Measurements from ENCODE around the gene PPFIA1.
A peak's percentile ranks its signal among the peaks of the same experiment; 100 is the strongest.

The PPFIA1 gene

GRCh38 chr11:70268526-70268925 is 2.0 kb upstream of the PPFIA1 start:
- DNase-seq: no peak
- H3K4me3 ChIP-seq (ENCODE audit: insufficient read depth in 1 of 2, low read depth in 1 of 2, low read length in 2 of 2): no peak overlapping the region
- no peak overlapping the region for H3K4ac ChIP-seq (ENCODE audit: low read depth in 1 of 2, low read length in 2 of 2)
- H2BK120ac ChIP-seq (ENCODE audit: low read depth, low read length): no peak overlapping the region
- no peak overlapping the region for H3K23ac ChIP-seq (ENCODE audit: low read length in 2 of 2)
- no peaks in the 10 kb centered on the region for H3K9me3 ChIP-seq (ENCODE audit: control insufficient read depth, low read length)
- H3K27me3 ChIP-seq (ENCODE audit: control insufficient read depth in 1 of 2, insufficient read depth in 1 of 2, low read length in 2 of 2): peaks cover 7 to 20% of the 10 kb centered on the region in 2 experiments
- no peak overlapping the region for H3K18ac ChIP-seq (ENCODE audit: low read depth in 1 of 2, low read length in 2 of 2)
- no peak overlapping the region for H3K9ac ChIP-seq (ENCODE audit: low read length)
- H2BK15ac ChIP-seq (ENCODE audit: low read depth, poor library complexity, severe bottlenecking): no peak overlapping the region
- no peak overlapping the region for H2BK12ac ChIP-seq (ENCODE audit: low read length in 2 of 2)
- H2AK5ac ChIP-seq (ENCODE audit: low read length, severe bottlenecking): no peak overlapping the region
- H3K79me1 ChIP-seq (replicated peaks; ENCODE audit: low read length, poor library complexity, severe bottlenecking): peaks cover 19% of the 10 kb centered on the region
- no peak overlapping the region for H3K27ac ChIP-seq (ENCODE audit: low read length, poor library complexity, severe bottlenecking)
- no peak overlapping the region for H2AFZ ChIP-seq (ENCODE audit: low read depth, low read length)
- no peak overlapping the region for H2BK5ac ChIP-seq (ENCODE audit: low read depth, low read length, poor library complexity, severe bottlenecking)
- H3K4me1 ChIP-seq (ENCODE audit: control insufficient read depth, insufficient read depth, low read depth, low read length): peaks cover 6% of the 10 kb centered on the region
- 81% methylated on average over 8 of the region's 10 CpGs for whole genome bisulfite sequencing
- no peak overlapping the region for H3K14ac ChIP-seq (ENCODE audit: low read length in 2 of 2)
- H3K36me3 ChIP-seq (ENCODE audit: control insufficient read depth in 1 of 2, insufficient read depth in 2 of 2, low read depth in 1 of 2, low read length in 2 of 2): peaks cover 2 to 17% of the 10 kb centered on the region in 2 experiments
- no peak overlapping the region for H3K4me2 ChIP-seq (ENCODE audit: low read length, poor library complexity, severe bottlenecking)
- H4K8ac ChIP-seq (ENCODE audit: low read length): no peak overlapping the region
- no peak overlapping the region for H4K91ac ChIP-seq (ENCODE audit: low read length)

- H2BK5ac ChIP-seq (ENCODE audit: low read depth, low read length, poor library complexity, severe bottlenecking): peak overlapping the region; percentile 79
These were observed 573 bp downstream of the PPFIA1 start for GRCh38 chr11:70270877-70271648.

GRCh38 chr11:70271649-70271953 is 1.1 kb downstream of the PPFIA1 start:
- Histone ChIP-seq H3K27me3 (ENCODE audit: control insufficient read depth in 1 of 2, insufficient read depth in 1 of 2, low read length in 2 of 2) (peaks cover 0 to 3% of the 10 kb centered on the region in 2 experiments), H4K8ac (ENCODE audit: low read length) (no peak overlapping the region), H3K4me1 (ENCODE audit: control insufficient read depth, insufficient read depth, low read depth, low read length) (peaks cover 6% of the 10 kb centered on the region), H2BK120ac (ENCODE audit: low read depth, low read length) (no peak overlapping the region), H3K4me3 (ENCODE audit: insufficient read depth in 1 of 2, low read depth in 1 of 2, low read length in 2 of 2) (peak overlapping the region in 1 of 2 experiments; percentile 96), H3K4me2 (ENCODE audit: low read length, poor library complexity, severe bottlenecking) (peak overlapping the region; percentile 99), H2AFZ (ENCODE audit: low read depth, low read length) (no peak overlapping the region), H3K79me1 (replicated peaks; ENCODE audit: low read length, poor library complexity, severe bottlenecking) (peaks cover 22% of the 10 kb centered on the region), H3K4ac (ENCODE audit: low read depth in 1 of 2, low read length in 2 of 2) (no peak overlapping the region), H2BK5ac (ENCODE audit: low read depth, low read length, poor library complexity, severe bottlenecking) (no peak overlapping the region), H2BK12ac (ENCODE audit: low read length in 2 of 2) (no peak overlapping the region), H3K9me3 (ENCODE audit: control insufficient read depth, low read length) (no peaks in the 10 kb centered on the region), H3K36me3 (ENCODE audit: control insufficient read depth in 1 of 2, insufficient read depth in 2 of 2, low read depth in 1 of 2, low read length in 2 of 2) (peaks cover 10 to 41% of the 10 kb centered on the region in 2 experiments), H3K9ac (ENCODE audit: low read length) (peak overlapping the region; percentile 95), H2BK15ac (ENCODE audit: low read depth, poor library complexity, severe bottlenecking) (no peak overlapping the region), H4K91ac (ENCODE audit: low read length) (no peak overlapping the region), H2AK5ac (ENCODE audit: low read length, severe bottlenecking) (no peak overlapping the region), H3K27ac (ENCODE audit: low read length, poor library complexity, severe bottlenecking) (no peak overlapping the region), H3K23ac (ENCODE audit: low read length in 2 of 2) (no peak overlapping the region), H3K14ac (ENCODE audit: low read length in 2 of 2) (no peak overlapping the region), H3K18ac (ENCODE audit: low read depth in 1 of 2, low read length in 2 of 2) (no peak overlapping the region)
- DNase-seq: no peak
- WGBS: no CpG with 5 or more reads among the region's 2 CpGs

More at GRCh38 chr11:70270877-70271648, 573 bp downstream of the PPFIA1 start:
- peaks cover 6% of the 10 kb centered on the region for H3K4me1 ChIP-seq (ENCODE audit: control insufficient read depth, insufficient read depth, low read depth, low read length)
- H3K18ac ChIP-seq (ENCODE audit: low read depth in 1 of 2, low read length in 2 of 2): peak overlapping the region; percentile 89 to 90
- H2BK12ac ChIP-seq (ENCODE audit: low read length in 2 of 2): no peak overlapping the region
- H2AK5ac ChIP-seq (ENCODE audit: low read length, severe bottlenecking): no peak overlapping the region
- H3K36me3 ChIP-seq (ENCODE audit: control insufficient read depth in 1 of 2, insufficient read depth in 2 of 2, low read depth in 1 of 2, low read length in 2 of 2): peaks cover 10 to 41% of the 10 kb centered on the region in 2 experiments
- H2BK120ac ChIP-seq (ENCODE audit: low read depth, low read length): peak overlapping the region; percentile 67
- peak overlapping the region; percentile 82 for H2AFZ ChIP-seq (ENCODE audit: low read depth, low read length)
- H3K27me3 ChIP-seq (ENCODE audit: control insufficient read depth in 1 of 2, insufficient read depth in 1 of 2, low read length in 2 of 2): peaks cover 0 to 3% of the 10 kb centered on the region in 2 experiments
- 6% methylated on average over 65 of the region's 75 CpGs for WGBS
- peak overlapping the region; percentile 8 for H3K27ac ChIP-seq (ENCODE audit: low read length, poor library complexity, severe bottlenecking)
- peak overlapping the region; percentile 96 to 99 for H3K4me3 ChIP-seq (ENCODE audit: insufficient read depth in 1 of 2, low read depth in 1 of 2, low read length in 2 of 2)
- peak overlapping the region; percentile 89 for H2BK15ac ChIP-seq (ENCODE audit: low read depth, poor library complexity, severe bottlenecking)
- H3K14ac ChIP-seq (ENCODE audit: low read length in 2 of 2): peak overlapping the region in 1 of 2 experiments; percentile 97
- H3K9ac ChIP-seq (ENCODE audit: low read length): peak overlapping the region; percentile 95
- peak overlapping the region; percentile 52 to 83 for H3K23ac ChIP-seq (ENCODE audit: low read length in 2 of 2)
- peak; percentile 70 for DNase-seq
- peak overlapping the region; percentile 99 for H3K4me2 ChIP-seq (ENCODE audit: low read length, poor library complexity, severe bottlenecking)
- no peaks in the 10 kb centered on the region for H3K9me3 ChIP-seq (ENCODE audit: control insufficient read depth, low read length)
- peak overlapping the region; percentile 80 to 91 for H3K4ac ChIP-seq (ENCODE audit: low read depth in 1 of 2, low read length in 2 of 2)
- peaks cover 22% of the 10 kb centered on the region for H3K79me1 ChIP-seq (replicated peaks; ENCODE audit: low read length, poor library complexity, severe bottlenecking)
- peak overlapping the region; percentile 38 for H4K8ac ChIP-seq (ENCODE audit: low read length)
- H4K91ac ChIP-seq (ENCODE audit: low read length): peak overlapping the region; percentile 65

DNA sequence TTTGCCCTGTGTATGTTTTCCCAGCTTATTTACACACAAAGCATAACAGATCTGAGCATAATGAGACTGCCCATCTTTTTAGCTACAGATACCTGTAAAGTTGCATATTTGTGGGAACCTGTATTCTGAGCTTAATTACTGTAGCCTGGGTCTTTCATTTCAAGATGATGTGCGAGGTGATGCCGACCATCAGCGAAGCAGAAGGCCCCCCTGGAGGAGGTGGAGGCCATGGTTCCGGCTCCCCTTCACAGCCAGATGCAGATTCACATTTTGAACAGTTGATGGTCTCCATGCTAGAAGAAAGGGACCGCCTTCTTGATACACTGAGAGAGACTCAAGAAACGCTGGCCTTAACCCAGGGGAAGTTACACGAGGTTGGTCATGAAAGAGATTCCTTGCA is 1.5 kb downstream of the PPFIA1 start:
- no peak overlapping the region for H3K18ac ChIP-seq (ENCODE audit: low read depth in 1 of 2, low read length in 2 of 2)
- H3K27ac ChIP-seq (ENCODE audit: low read length, poor library complexity, severe bottlenecking): no peak overlapping the region
- H3K4me2 ChIP-seq (ENCODE audit: low read length, poor library complexity, severe bottlenecking): peak overlapping the region; percentile 48
- peak overlapping the region; percentile 17 for H3K9ac ChIP-seq (ENCODE audit: low read length)
- H2AFZ ChIP-seq (ENCODE audit: low read depth, low read length): no peak overlapping the region
- DNase-seq: no peak
- H4K8ac ChIP-seq (ENCODE audit: low read length): no peak overlapping the region
- no peak overlapping the region for H4K91ac ChIP-seq (ENCODE audit: low read length)
- H3K27me3 ChIP-seq (ENCODE audit: control insufficient read depth in 1 of 2, insufficient read depth in 1 of 2, low read length in 2 of 2): peaks cover 0 to 3% of the 10 kb centered on the region in 2 experiments
- H3K14ac ChIP-seq (ENCODE audit: low read length in 2 of 2): no peak overlapping the region
- peaks cover 22% of the 10 kb centered on the region for H3K79me1 ChIP-seq (replicated peaks; ENCODE audit: low read length, poor library complexity, severe bottlenecking)
- no peak overlapping the region for H3K4ac ChIP-seq (ENCODE audit: low read depth in 1 of 2, low read length in 2 of 2)
- H2BK15ac ChIP-seq (ENCODE audit: low read depth, poor library complexity, severe bottlenecking): no peak overlapping the region
- H3K36me3 ChIP-seq (ENCODE audit: control insufficient read depth in 1 of 2, insufficient read depth in 2 of 2, low read depth in 1 of 2, low read length in 2 of 2): peaks cover 10 to 41% of the 10 kb centered on the region in 2 experiments
- H3K23ac ChIP-seq (ENCODE audit: low read length in 2 of 2): no peak overlapping the region
- H3K4me3 ChIP-seq (ENCODE audit: insufficient read depth in 1 of 2, low read depth in 1 of 2, low read length in 2 of 2): peak overlapping the region in 1 of 2 experiments; percentile 96
- H2BK120ac ChIP-seq (ENCODE audit: low read depth, low read length): no peak overlapping the region
- peaks cover 6% of the 10 kb centered on the region for H3K4me1 ChIP-seq (ENCODE audit: control insufficient read depth, insufficient read depth, low read depth, low read length)
- no peaks in the 10 kb centered on the region for H3K9me3 ChIP-seq (ENCODE audit: control insufficient read depth, low read length)
- 94% methylated on average over 7 of the region's 7 CpGs for WGBS
- H2BK5ac ChIP-seq (ENCODE audit: low read depth, low read length, poor library complexity, severe bottlenecking): no peak overlapping the region
- no peak overlapping the region for H2AK5ac ChIP-seq (ENCODE audit: low read length, severe bottlenecking)
- H2BK12ac ChIP-seq (ENCODE audit: low read length in 2 of 2): no peak overlapping the region

All from mesenchymal stem cell (in vitro differentiated cells and primary cell).